Loucy (cell line): ENCODE results near the gene SIGLEC6.

Source experiments
- H2AFZ ChIP-seq: fragments of 200-600 bp; sonication (generic); 2 replicates; pipeline ENCODE4 v1.6.0; 2016; ENCODE audit warnings: antibody characterized with exemption, mild to moderate bottlenecking, low read length, moderate library complexity
- H3F3A ChIP-seq: fragments of 200-600 bp; 2 replicates; pipeline ENCODE4 v1.6.0; 2016; ENCODE audit warnings: antibody characterized with exemption, low read depth, mild to moderate bottlenecking
- H3K27me3 ChIP-seq: fragments of 200-600 bp; sonication (generic); 2 replicates; pipeline ENCODE4 v1.6.1; 2014; ENCODE audit warnings: low read length, mild to moderate bottlenecking; ENCODE audit not compliant: insufficient read depth, poor library complexity, severe bottlenecking
- H3K36me3 ChIP-seq: fragments of 200-600 bp; sonication (generic); 2 replicates; pipeline ENCODE4 v1.6.1; 2016; ENCODE audit warnings: low read length; ENCODE audit not compliant: insufficient read depth
- H3K4me1 ChIP-seq: fragments of 200-600 bp; sonication (generic); 2 replicates; pipeline ENCODE4 v1.5.1; 2014; ENCODE audit warnings: low read length, mild to moderate bottlenecking; ENCODE audit not compliant: insufficient read depth, poor library complexity, severe bottlenecking
- H3K4me2 ChIP-seq: fragments of 200-600 bp; sonication (generic); 2 replicates; pipeline ENCODE4 v1.6.0; 2014; ENCODE audit warnings: antibody characterized with exemption, low read length, low read depth, mild to moderate bottlenecking; ENCODE audit not compliant: poor library complexity, severe bottlenecking
- H3K4me3 ChIP-seq: fragments of 200-600 bp; sonication (generic); 2 replicates; pipeline ENCODE4 v1.5.1; 2014; ENCODE audit warnings: low read length, mild to moderate bottlenecking, mixed read lengths; ENCODE audit not compliant: poor library complexity, severe bottlenecking
- H3K79me2 ChIP-seq: fragments of 200-600 bp; sonication (generic); 2 replicates; pipeline ENCODE4 v1.6.1; 2014; ENCODE audit warnings: low read length; ENCODE audit not compliant: insufficient read depth
- H3K9ac ChIP-seq: fragments of 200-600 bp; sonication (generic); 2 replicates; pipeline ENCODE4 v1.6.0; 2014; ENCODE audit warnings: mild to moderate bottlenecking, low read depth, low read length, moderate library complexity; ENCODE audit not compliant: poor library complexity, severe bottlenecking
- H3K9me2 ChIP-seq: fragments of 200-600 bp; sonication (generic); replicated peaks from 2 replicates; pipeline ENCODE4 v1.6.1; 2016; ENCODE audit warnings: low read depth, low read length, mixed read lengths
- H3K9me3 ChIP-seq: fragments of 200-600 bp; sonication (generic); 2 replicates; pipeline ENCODE4 v1.6.1; 2014; ENCODE audit warnings: mild to moderate bottlenecking, antibody characterized with exemption, low read length, low read depth; ENCODE audit not compliant: insufficient read depth
- H4K20me1 ChIP-seq: fragments of 200-600 bp; sonication (generic); 2 replicates; pipeline ENCODE4 v1.6.0; 2014; ENCODE audit warnings: antibody characterized with exemption, low read length, mild to moderate bottlenecking; ENCODE audit not compliant: insufficient read depth, poor library complexity, severe bottlenecking
- CTCF ChIP-seq: fragments of 200-600 bp; sonication (generic); conservative IDR thresholded peaks from 2 replicates; pipeline ENCODE4 v1.5.1; 2014; ENCODE audit warnings: mild to moderate bottlenecking, antibody characterized with exemption, low read length
- EZH2phosphoT487 ChIP-seq: fragments of 200-600 bp; IDR thresholded peaks from 2 replicates; pipeline ENCODE4 v1.6.1; 2018; ENCODE audit warnings: antibody characterized with exemption, mild to moderate bottlenecking, moderate library complexity, borderline replicate concordance

SIGLEC6 gene

GRCh38 chr19:51572908-51573307, 41.4 kb upstream of the SIGLEC6 start:
- Histone ChIP-seq H3K4me1 (peaks cover 32% of the 10 kb centered on the region), H4K20me1 (no peaks in the 10 kb centered on the region), H3K9ac (peak overlapping the region; percentile 75), H3K79me2 (peaks cover 33% of the 10 kb centered on the region), H3F3A (no peaks in the 10 kb centered on the region; the same call in 1 of the 2 replicates), H3K27me3 (no peaks in the 10 kb centered on the region), H3K36me3 (no peaks in the 10 kb centered on the region), H3K4me2 (peak overlapping the region; percentile 96), H3K4me3 (peak overlapping the region; percentile 86), H2AFZ (no peak overlapping the region), H3K9me2 (no peaks in the 10 kb centered on the region), H3K9me3 (no peaks in the 10 kb centered on the region)
- no peak for TF ChIP-seq CTCF
- TF ChIP-seq EZH2phosphoT487, result no peak

- no peak for TF ChIP-seq CTCF
- no peak for TF ChIP-seq EZH2phosphoT487
- Histone ChIP-seq H3K79me2 (peaks cover 33% of the 10 kb centered on the region), H3K9me3 (no peaks in the 10 kb centered on the region), H2AFZ (no peak overlapping the region), H4K20me1 (no peaks in the 10 kb centered on the region), H3K9me2 (no peaks in the 10 kb centered on the region), H3K36me3 (no peaks in the 10 kb centered on the region), H3K4me2 (peak overlapping the region; percentile 96), H3K9ac (peak overlapping the region; percentile 75), H3K4me1 (peaks cover 37% of the 10 kb centered on the region), H3K4me3 (peak overlapping the region; percentile 86), H3K27me3 (no peaks in the 10 kb centered on the region), H3F3A (no peaks in the 10 kb centered on the region; the same call in 1 of the 2 replicates)
These were observed 40.9 kb upstream of the SIGLEC6 start for GRCh38 chr19:51572410-51572809.

GRCh38 chr19:51571599-51571998, 40.1 kb upstream of the SIGLEC6 start:
- H3K36me3 ChIP-seq, result no peaks in the 10 kb centered on the region

More at GRCh38 chr19:51571599-51571998, 40.1 kb upstream of the SIGLEC6 start:
- H4K20me1 ChIP-seq, result no peaks in the 10 kb centered on the region
- no peaks in the 10 kb centered on the region for H3K27me3 ChIP-seq
- peak overlapping the region; percentile 68 for H2AFZ ChIP-seq
- H3K9me2 ChIP-seq, result no peaks in the 10 kb centered on the region
- peak overlapping the region; percentile 75 for H3K9ac ChIP-seq
- H3K79me2 ChIP-seq, result peaks cover 31% of the 10 kb centered on the region
- TF ChIP-seq EZH2phosphoT487, result no peak
- TF ChIP-seq CTCF, result no peak
- H3F3A ChIP-seq, result no peaks in the 10 kb centered on the region; the same call in 1 of the 2 replicates
- peaks cover 44% of the 10 kb centered on the region for H3K4me1 ChIP-seq
- H3K4me3 ChIP-seq, result peak overlapping the region; percentile 86
- no peaks in the 10 kb centered on the region for H3K9me3 ChIP-seq
- peak overlapping the region; percentile 96 for H3K4me2 ChIP-seq
